HEK293 (cell line): ENCODE measurements around the gene S100A13.

Experiments
- CTCF ChIA-PET: fragments of 350-600 bp; formaldehyde crosslinking; extraction: SDS; loops from one replicate; lab custom pipeline; 2021; ENCODE audit warnings: antibody characterized with exemption; lab: Yijun Ruan, JAX
- POLR2A ChIA-PET: fragments of 300-600 bp; formaldehyde crosslinking; extraction: SDS; loops from one replicate; lab custom pipeline; 2020; ENCODE audit warnings: antibody characterized with exemption, inconsistent platforms; lab: Yijun Ruan, JAX
- H3K27ac ChIP-seq: fragments of 200-500 bp; sonication (Bioruptor generic); 2 replicates; pipeline ENCODE4 v1.5.1; 2014; ENCODE audit warnings: low read depth, low read length, control low read depth, inconsistent platforms; ENCODE audit errors: extremely low read depth
- H3K36me3 ChIP-seq, 2 experiments: fragments of 200-500 bp in 1 of 2; sonication (Bioruptor generic) in 1 of 2; 1 replicate in 1 of 2; 2 replicates in 1 of 2; pipeline ENCODE4 v1.5.1; 2014 to 2017; ENCODE audit warnings: inconsistent platforms in 2 of 2, low read length in 2 of 2; ENCODE audit not compliant: control insufficient read depth in 2 of 2, insufficient read depth in 1 of 2
- H3K4me1 ChIP-seq: fragments of 200-500 bp; sonication (Bioruptor generic); 2 replicates; pipeline ENCODE4 v1.5.1; 2014; ENCODE audit warnings: mild to moderate bottlenecking, low read length, inconsistent platforms; ENCODE audit not compliant: control insufficient read depth, insufficient read depth
- H3K4me3 ChIP-seq: 2 replicates; pipeline ENCODE4 v1.5.1; 2011; ENCODE audit warnings: low read depth, mild to moderate bottlenecking, control low read depth, low read length, moderate library complexity
- H3K9me3 ChIP-seq: fragments of 200-500 bp; sonication (Bioruptor generic); 2 replicates; pipeline ENCODE4 v1.5.1; 2014; ENCODE audit warnings: low read depth, low read length, inconsistent platforms; ENCODE audit not compliant: control insufficient read depth, insufficient read depth
- FEZF1 ChIP-seq: fragments of 450-650 bp; formaldehyde crosslinking; IDR thresholded peaks from 2 replicates; pipeline ENCODE4 v1.5.1; 2016; ENCODE audit warnings: missing biosample characterization, missing genetic modification characterization
- KLF16 ChIP-seq: fragments of 450-650 bp; formaldehyde crosslinking; IDR thresholded peaks from 2 replicates; pipeline ENCODE4 v1.5.1; 2017; ENCODE audit warnings: missing biosample characterization, missing genetic modification characterization
- KLF7 ChIP-seq: fragments of 450-650 bp; formaldehyde crosslinking; IDR thresholded peaks from 2 replicates; pipeline ENCODE4 v1.5.1; 2016; ENCODE audit warnings: missing biosample characterization, missing genetic modification characterization, borderline replicate concordance
- KLF9 ChIP-seq: fragments of 450-650 bp; formaldehyde crosslinking; IDR thresholded peaks from 2 replicates; pipeline ENCODE4 v1.5.1; 2016; ENCODE audit warnings: missing biosample characterization, missing genetic modification characterization, low read depth
- ZNF16 ChIP-seq: fragments of 450-650 bp; formaldehyde crosslinking; IDR thresholded peaks from 2 replicates; pipeline ENCODE4 v1.5.1; 2016; ENCODE audit warnings: low read depth, missing biosample characterization, missing genetic modification characterization
- ZNF19 ChIP-seq: fragments of 450-650 bp; formaldehyde crosslinking; IDR thresholded peaks from 2 replicates; pipeline ENCODE4; 2016; ENCODE audit warnings: missing biosample characterization, missing genetic modification characterization, low read depth
- ZNF274 ChIP-seq, 2 experiments: fragments of 200-500 bp in 1 of 2; fragments of 450-650 bp in 1 of 2; sonication (Bioruptor generic) in 1 of 2; formaldehyde crosslinking in 1 of 2; IDR thresholded peaks; 2 replicates each; pipeline versions ENCODE4 v1.5.1 to v1.6.1; 2014 to 2016; ENCODE audit warnings: borderline replicate concordance in 1 of 2, inconsistent platforms in 1 of 2, low read length in 1 of 2, missing biosample characterization in 1 of 2, missing genetic modification characterization in 1 of 2
- ZNF324 ChIP-seq: fragments of 450-650 bp; formaldehyde crosslinking; IDR thresholded peaks from 2 replicates; pipeline ENCODE4 v1.5.1; 2016; ENCODE audit warnings: missing biosample characterization, missing genetic modification characterization
- ZNF48 ChIP-seq: fragments of 450-650 bp; formaldehyde crosslinking; IDR thresholded peaks from 2 replicates; pipeline ENCODE4 v1.5.1; 2016; ENCODE audit warnings: missing biosample characterization, missing genetic modification characterization
- ZNF623 ChIP-seq: fragments of 450-650 bp; formaldehyde crosslinking; IDR thresholded peaks from 2 replicates; pipeline ENCODE4 v1.5.1; 2016; ENCODE audit warnings: missing biosample characterization, missing genetic modification characterization
- ZNF747 ChIP-seq: fragments of 450-650 bp; formaldehyde crosslinking; IDR thresholded peaks from 2 replicates; pipeline ENCODE4 v1.5.1; 2016; ENCODE audit warnings: missing biosample characterization, missing genetic modification characterization
- ZNF76 ChIP-seq: fragments of 450-650 bp; formaldehyde crosslinking; IDR thresholded peaks from 2 replicates; pipeline ENCODE4; 2016; ENCODE audit warnings: low read depth, missing biosample characterization, missing genetic modification characterization, borderline replicate concordance
- ZNF776 ChIP-seq: fragments of 450-650 bp; formaldehyde crosslinking; IDR thresholded peaks from 2 replicates; pipeline ENCODE4 v1.5.0; 2017; ENCODE audit warnings: missing biosample characterization, missing genetic modification characterization, borderline replicate concordance
- TF ChIP-seq, protein P1 (sequence below): fragments of 450-650 bp; formaldehyde crosslinking; IDR thresholded peaks from 2 replicates; pipeline ENCODE4 v1.5.0; 2017; ENCODE audit warnings: missing biosample characterization, missing genetic modification characterization, borderline replicate concordance
- TF ChIP-seq, protein P2 (sequence below): fragments of 450-650 bp; formaldehyde crosslinking; IDR thresholded peaks from 2 replicates; pipeline ENCODE4 v1.5.1; 2016; ENCODE audit warnings: missing biosample characterization, missing genetic modification characterization
- TF ChIP-seq, protein P3 (sequence below): fragments of 450-650 bp; formaldehyde crosslinking; optimal IDR thresholded peaks from 2 replicates; pipeline ENCODE3; 2016; ENCODE audit warnings: missing biosample characterization, mild to moderate bottlenecking, missing genetic modification characterization
- TF ChIP-seq, protein P4 (sequence below): fragments of 450-650 bp; formaldehyde crosslinking; IDR thresholded peaks from 2 replicates; pipeline ENCODE4; 2016; ENCODE audit warnings: missing biosample characterization, missing genetic modification characterization
- TF ChIP-seq, protein P5 (sequence below): fragments of 450-650 bp; formaldehyde crosslinking; conservative IDR thresholded peaks from 2 replicates; pipeline ENCODE4 v1.5.1; 2016; ENCODE audit warnings: low read depth, missing biosample characterization, missing genetic modification characterization
- TF ChIP-seq, protein P6 (sequence below): fragments of 450-650 bp; formaldehyde crosslinking; IDR thresholded peaks from 2 replicates; pipeline ENCODE4 v1.5.1; 2016; ENCODE audit warnings: missing biosample characterization, missing genetic modification characterization

S100A13 gene

DNA sequence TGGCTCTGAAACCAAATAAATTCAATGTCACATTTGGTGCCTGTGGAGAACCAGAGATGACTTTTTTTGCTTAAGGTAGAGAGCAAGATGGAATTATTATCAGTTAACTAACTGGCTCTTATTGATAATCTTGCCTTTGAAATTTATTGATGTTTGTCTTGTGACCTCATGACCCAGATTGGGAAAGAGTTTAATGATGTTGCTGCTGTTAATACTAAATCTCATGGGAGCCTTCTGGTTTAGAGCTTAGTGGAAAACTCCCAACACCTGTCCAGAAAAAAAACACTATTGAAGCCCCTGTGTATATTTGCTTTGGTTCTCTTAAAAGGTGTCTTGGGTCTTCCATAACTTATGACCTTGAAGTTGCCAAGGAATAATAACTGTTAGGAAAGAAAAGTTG is 16.5 kb upstream of the S100A13 start (continued):
- TF ChIP-seq, protein P1, sequence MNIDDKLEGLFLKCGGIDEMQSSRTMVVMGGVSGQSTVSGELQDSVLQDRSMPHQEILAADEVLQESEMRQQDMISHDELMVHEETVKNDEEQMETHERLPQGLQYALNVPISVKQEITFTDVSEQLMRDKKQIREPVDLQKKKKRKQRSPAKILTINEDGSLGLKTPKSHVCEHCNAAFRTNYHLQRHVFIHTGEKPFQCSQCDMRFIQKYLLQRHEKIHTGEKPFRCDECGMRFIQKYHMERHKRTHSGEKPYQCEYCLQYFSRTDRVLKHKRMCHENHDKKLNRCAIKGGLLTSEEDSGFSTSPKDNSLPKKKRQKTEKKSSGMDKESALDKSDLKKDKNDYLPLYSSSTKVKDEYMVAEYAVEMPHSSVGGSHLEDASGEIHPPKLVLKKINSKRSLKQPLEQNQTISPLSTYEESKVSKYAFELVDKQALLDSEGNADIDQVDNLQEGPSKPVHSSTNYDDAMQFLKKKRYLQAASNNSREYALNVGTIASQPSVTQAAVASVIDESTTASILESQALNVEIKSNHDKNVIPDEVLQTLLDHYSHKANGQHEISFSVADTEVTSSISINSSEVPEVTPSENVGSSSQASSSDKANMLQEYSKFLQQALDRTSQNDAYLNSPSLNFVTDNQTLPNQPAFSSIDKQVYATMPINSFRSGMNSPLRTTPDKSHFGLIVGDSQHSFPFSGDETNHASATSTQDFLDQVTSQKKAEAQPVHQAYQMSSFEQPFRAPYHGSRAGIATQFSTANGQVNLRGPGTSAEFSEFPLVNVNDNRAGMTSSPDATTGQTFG (tag by site-specific recombination) = no peak
- TF ChIP-seq, protein P2, sequence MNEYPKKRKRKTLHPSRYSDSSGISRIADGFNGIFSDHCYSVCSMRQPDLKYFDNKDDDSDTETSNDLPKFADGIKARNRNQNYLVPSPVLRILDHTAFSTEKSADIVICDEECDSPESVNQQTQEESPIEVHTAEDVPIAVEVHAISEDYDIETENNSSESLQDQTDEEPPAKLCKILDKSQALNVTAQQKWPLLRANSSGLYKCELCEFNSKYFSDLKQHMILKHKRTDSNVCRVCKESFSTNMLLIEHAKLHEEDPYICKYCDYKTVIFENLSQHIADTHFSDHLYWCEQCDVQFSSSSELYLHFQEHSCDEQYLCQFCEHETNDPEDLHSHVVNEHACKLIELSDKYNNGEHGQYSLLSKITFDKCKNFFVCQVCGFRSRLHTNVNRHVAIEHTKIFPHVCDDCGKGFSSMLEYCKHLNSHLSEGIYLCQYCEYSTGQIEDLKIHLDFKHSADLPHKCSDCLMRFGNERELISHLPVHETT (tag by site-specific recombination) = no peak
- TF ChIP-seq, protein P3, sequence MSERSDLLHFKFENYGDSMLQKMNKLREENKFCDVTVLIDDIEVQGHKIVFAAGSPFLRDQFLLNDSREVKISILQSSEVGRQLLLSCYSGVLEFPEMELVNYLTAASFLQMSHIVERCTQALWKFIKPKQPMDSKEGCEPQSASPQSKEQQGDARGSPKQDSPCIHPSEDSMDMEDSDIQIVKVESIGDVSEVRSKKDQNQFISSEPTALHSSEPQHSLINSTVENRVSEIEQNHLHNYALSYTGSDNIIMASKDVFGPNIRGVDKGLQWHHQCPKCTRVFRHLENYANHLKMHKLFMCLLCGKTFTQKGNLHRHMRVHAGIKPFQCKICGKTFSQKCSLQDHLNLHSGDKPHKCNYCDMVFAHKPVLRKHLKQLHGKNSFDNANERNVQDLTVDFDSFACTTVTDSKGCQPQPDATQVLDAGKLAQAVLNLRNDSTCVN (tag by site-specific recombination) = no peak
- TF ChIP-seq ZNF19 (tag by site-specific recombination) (no peak), FEZF1 (no peak), KLF16 (tag by site-specific recombination) (no peak)
- TF ChIP-seq, protein P4, sequence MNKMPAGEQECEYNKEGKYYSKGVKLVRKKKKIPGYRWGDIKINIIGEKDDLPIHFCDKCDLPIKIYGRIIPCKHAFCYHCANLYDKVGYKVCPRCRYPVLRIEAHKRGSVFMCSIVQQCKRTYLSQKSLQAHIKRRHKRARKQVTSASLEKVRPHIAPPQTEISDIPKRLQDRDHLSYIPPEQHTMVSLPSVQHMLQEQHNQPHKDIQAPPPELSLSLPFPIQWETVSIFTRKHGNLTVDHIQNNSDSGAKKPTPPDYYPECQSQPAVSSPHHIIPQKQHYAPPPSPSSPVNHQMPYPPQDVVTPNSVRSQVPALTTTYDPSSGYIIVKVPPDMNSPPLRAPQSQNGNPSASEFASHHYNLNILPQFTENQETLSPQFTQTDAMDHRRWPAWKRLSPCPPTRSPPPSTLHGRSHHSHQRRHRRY (tag by site-specific recombination) = no peak

DNA sequence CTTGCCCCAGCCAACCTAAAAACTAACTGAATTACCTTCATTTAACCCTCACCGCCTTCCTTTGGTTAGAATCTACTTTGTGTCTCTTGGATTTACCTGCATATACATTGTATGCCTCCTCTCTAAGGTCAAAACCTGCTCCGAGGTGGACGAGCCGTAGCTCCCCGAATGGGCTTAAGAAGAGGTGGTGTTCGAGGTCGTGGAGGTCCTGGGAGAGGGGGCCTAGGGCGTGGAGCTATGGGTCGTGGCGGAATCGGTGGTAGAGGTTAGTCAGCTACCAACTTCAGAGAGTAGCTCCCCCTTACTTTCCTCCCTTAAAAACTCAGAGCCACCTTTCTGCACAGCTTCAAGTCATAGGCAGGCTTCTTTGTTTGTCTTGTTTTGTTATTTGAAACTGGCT is 15.8 kb upstream of the S100A13 start:
- TF ChIP-seq ZNF16 (tag by site-specific recombination) = no peak
- TF ChIP-seq KLF7 (tag by site-specific recombination) = no peak
- TF ChIP-seq ZNF623 (tag by site-specific recombination) = no peak
- TF ChIP-seq ZNF274 (IDR thresholded peaks at IDR 0.05; ENCODE audit: low read length) = no peak
- no peak for TF ChIP-seq ZNF274 (tag by site-specific recombination; IDR thresholded peaks at IDR 0.05; ENCODE audit: borderline replicate concordance)
- TF ChIP-seq, protein P5, sequence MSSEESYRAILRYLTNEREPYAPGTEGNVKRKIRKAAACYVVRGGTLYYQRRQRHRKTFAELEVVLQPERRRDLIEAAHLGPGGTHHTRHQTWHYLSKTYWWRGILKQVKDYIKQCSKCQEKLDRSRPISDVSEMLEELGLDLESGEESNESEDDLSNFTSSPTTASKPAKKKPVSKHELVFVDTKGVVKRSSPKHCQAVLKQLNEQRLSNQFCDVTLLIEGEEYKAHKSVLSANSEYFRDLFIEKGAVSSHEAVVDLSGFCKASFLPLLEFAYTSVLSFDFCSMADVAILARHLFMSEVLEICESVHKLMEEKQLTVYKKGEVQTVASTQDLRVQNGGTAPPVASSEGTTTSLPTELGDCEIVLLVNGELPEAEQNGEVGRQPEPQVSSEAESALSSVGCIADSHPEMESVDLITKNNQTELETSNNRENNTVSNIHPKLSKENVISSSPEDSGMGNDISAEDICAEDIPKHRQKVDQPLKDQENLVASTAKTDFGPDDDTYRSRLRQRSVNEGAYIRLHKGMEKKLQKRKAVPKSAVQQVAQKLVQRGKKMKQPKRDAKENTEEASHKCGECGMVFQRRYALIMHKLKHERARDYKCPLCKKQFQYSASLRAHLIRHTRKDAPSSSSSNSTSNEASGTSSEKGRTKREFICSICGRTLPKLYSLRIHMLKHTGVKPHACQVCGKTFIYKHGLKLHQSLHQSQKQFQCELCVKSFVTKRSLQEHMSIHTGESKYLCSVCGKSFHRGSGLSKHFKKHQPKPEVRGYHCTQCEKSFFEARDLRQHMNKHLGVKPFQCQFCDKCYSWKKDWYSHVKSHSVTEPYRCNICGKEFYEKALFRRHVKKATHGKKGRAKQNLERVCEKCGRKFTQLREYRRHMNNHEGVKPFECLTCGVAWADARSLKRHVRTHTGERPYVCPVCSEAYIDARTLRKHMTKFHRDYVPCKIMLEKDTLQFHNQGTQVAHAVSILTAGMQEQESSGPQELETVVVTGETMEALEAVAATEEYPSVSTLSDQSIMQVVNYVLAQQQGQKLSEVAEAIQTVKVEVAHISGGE (tag by site-specific recombination) = no peak
- TF ChIP-seq, protein P6, sequence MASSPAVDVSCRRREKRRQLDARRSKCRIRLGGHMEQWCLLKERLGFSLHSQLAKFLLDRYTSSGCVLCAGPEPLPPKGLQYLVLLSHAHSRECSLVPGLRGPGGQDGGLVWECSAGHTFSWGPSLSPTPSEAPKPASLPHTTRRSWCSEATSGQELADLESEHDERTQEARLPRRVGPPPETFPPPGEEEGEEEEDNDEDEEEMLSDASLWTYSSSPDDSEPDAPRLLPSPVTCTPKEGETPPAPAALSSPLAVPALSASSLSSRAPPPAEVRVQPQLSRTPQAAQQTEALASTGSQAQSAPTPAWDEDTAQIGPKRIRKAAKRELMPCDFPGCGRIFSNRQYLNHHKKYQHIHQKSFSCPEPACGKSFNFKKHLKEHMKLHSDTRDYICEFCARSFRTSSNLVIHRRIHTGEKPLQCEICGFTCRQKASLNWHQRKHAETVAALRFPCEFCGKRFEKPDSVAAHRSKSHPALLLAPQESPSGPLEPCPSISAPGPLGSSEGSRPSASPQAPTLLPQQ = no peak
- no peak for TF ChIP-seq KLF9 (tag by site-specific recombination)
- TF ChIP-seq ZNF747 (tag by site-specific recombination) = no peak
- no peak for TF ChIP-seq ZNF776 (tag by site-specific recombination)
- no peak for TF ChIP-seq ZNF48 (tag by site-specific recombination)
- no peak for TF ChIP-seq ZNF76 (tag by site-specific recombination)
- TF ChIP-seq ZNF324 (tag by site-specific recombination) = no peak
- peaks cover 64 to 94% of the 10 kb centered on the region in 2 experiments for H3K36me3 ChIP-seq
- no peaks in the 10 kb centered on the region for H3K9me3 ChIP-seq
- POLR2A ChIA-PET = interaction anchor here (0.6 to 3.4 kb wide), 6 partner anchors 9 to 86 kb away, joined by 3 to 34 read pairs (median 4); partner anchors contain the start of genes CHTOP, S100A13 and SNAPIN
- H3K4me1 ChIP-seq = no peaks in the 10 kb centered on the region
- CTCF ChIA-PET = interaction anchor here (0.5 to 1.7 kb wide), 4 partner anchors 16 to 1272 kb away, joined by 5 to 7 read pairs (median 6); partner anchors contain the start of genes S100A1 and S100A13
- H3K27ac ChIP-seq = no peak overlapping the region
- H3K4me3 ChIP-seq = no peak overlapping the region
